Sigmoid colon (tissue), 7 donors: ENCODE measurements around the gene BTBD9. TPM values are rescaled to one million over a fixed set of nuclear protein-coding genes. Genes with fewer than 3 reads are reported as not detected.

ENCODE experiments used
- DNase-seq: peaks from one replicate; pipeline ENCODE4 v3.0.0-alpha.2; 2019
- H3K27ac ChIP-seq, 4 donors: fragments of 200-600 bp; sonication (generic); one replicate each; pipeline ENCODE4 v1.5.1; 2016 to 2019; ENCODE audit warnings: mild to moderate bottlenecking in 1 of 4
- H3K27me3 ChIP-seq, 3 donors: fragments of 200-600 bp; sonication (generic); one replicate each; pipeline ENCODE4 v1.5.1; 2019; ENCODE audit warnings: mild to moderate bottlenecking in 1 of 3
- H3K36me3 ChIP-seq, 4 donors: fragments of 200-600 bp; sonication (generic); one replicate each; pipeline ENCODE4 v1.5.1; 2016 to 2019
- H3K4me1 ChIP-seq, 4 donors: fragments of 200-600 bp; sonication (generic); one replicate each; pipeline ENCODE4 v1.5.1; 2017 to 2019
- H3K4me3 ChIP-seq, 4 donors: fragments of 200-600 bp; sonication (generic); one replicate each; pipeline ENCODE4 v1.5.1; 2017 to 2019; ENCODE audit warnings: mild to moderate bottlenecking in 2 of 4, moderate library complexity in 1 of 4
- H3K9me3 ChIP-seq, 4 donors: fragments of 200-600 bp in 3 of 4; sonication (generic) in 3 of 4; one replicate each; pipeline versions ENCODE4 v1.5.1 to v1.6.1; 2013 to 2019
- CTCF ChIP-seq, 4 experiments: fragments of 450-650 bp in 3 of 4; fragments of 200-600 bp in 1 of 4; IDR thresholded peaks; one replicate each; pipeline ENCODE4 v1.5.1; 2016 to 2019; ENCODE audit warnings: antibody characterized with exemption in 4 of 4, mild to moderate bottlenecking in 3 of 4, moderate library complexity in 2 of 4
- EP300 ChIP-seq, 4 donors: sonication (generic); formaldehyde crosslinking; IDR thresholded peaks; one replicate each; pipeline ENCODE4 v1.6.1; 2017; ENCODE audit warnings: antibody characterized with exemption in 4 of 4
- POLR2A ChIP-seq, 2 donors: fragments of 450-650 bp; IDR thresholded peaks; one replicate each; pipeline ENCODE4 v1.6.1; 2016; ENCODE audit warnings: antibody characterized with exemption in 2 of 2, mild to moderate bottlenecking in 2 of 2, moderate library complexity in 2 of 2
- POLR2AphosphoS5 ChIP-seq, 4 donors: sonication (generic); formaldehyde crosslinking; IDR thresholded peaks; one replicate each; pipeline ENCODE4 v1.6.1; 2017; ENCODE audit warnings: antibody characterized with exemption in 4 of 4
- WGBS, 2 donors: extraction: QIAGEN DNeasy Blood & Tissue Kit; methylation state at CpG; one replicate each; pipeline ENCODE4 v1.1.7; 2013; 5-methylcytosine and 5-hydroxymethylcytosine counted together
- intact Hi-C: fragments of 100-400 bp; cut with DNase I; formaldehyde crosslinking; loops from one replicate; pipeline ENCODE4 v1.15.1; 2023
- polyA plus RNA-seq, 3 donors: library from polyadenylated mRNA; stranded (reverse); fragments of 200-250 nt; gene quantifications; one replicate each; pipeline ENCODE4 v1.2.3, GENCODE V29; 2013
- total RNA-seq, 4 donors: library from RNA; depleted of rRNA; stranded (reverse); fragments of >200 nt; gene quantifications; one replicate each; pipeline ENCODE4 v1.1.0, GENCODE V29; 2016
- donor health status: healthy with polysubstance abuse.
- donor health status: Bipolar disorder and iron deficiency.
- donor health status: healthy.

The BTBD9 gene
- total and polyA plus RNA-seq, 7 donors, result 3.6 to 20.8 (median 10.5) TPM

GRCh38 chr6:38153798-38154345 is 485.9 kb downstream of the BTBD9 start:
- intact Hi-C loops, result no loop called here
- H3K27ac ChIP-seq, result no peak overlapping the region
- H3K9me3 ChIP-seq, result no peaks in the 10 kb centered on the region
- TF ChIP-seq EP300 (IDR thresholded peaks at IDR 0.05), result no peak
- no peak for TF ChIP-seq POLR2A (IDR thresholded peaks at IDR 0.05)
- TF ChIP-seq CTCF (IDR thresholded peaks at IDR 0.05), result no peak
- no peak for TF ChIP-seq POLR2AphosphoS5 (IDR thresholded peaks at IDR 0.05)
- H3K27me3 ChIP-seq, result no peaks in the 10 kb centered on the region
- peaks cover 0 to 11% (median 0%) of the 10 kb centered on the region in 4 donors for H3K36me3 ChIP-seq
- no peak for DNase-seq
- peaks cover 0 to 9% (median 0%) of the 10 kb centered on the region in 4 donors for H3K4me1 ChIP-seq
- H3K4me3 ChIP-seq, result no peak overlapping the region
- WGBS, 2 donors, result 84 to 95% methylated on average over 16 of the region's 16 CpGs

GRCh38 chr6:38153076-38153797 is 486.5 kb downstream of the BTBD9 start:
- Histone ChIP-seq H3K27ac (no peak overlapping the region), H3K9me3 (no peaks in the 10 kb centered on the region), H3K27me3 (no peaks in the 10 kb centered on the region), H3K4me1 (peaks cover 0 to 9% (median 0%) of the 10 kb centered on the region in 4 donors), H3K36me3 (peaks cover 0 to 11% (median 0%) of the 10 kb centered on the region in 4 donors), H3K4me3 (no peak overlapping the region)
- no peak for TF ChIP-seq POLR2AphosphoS5 (IDR thresholded peaks at IDR 0.05)
- no peak for TF ChIP-seq EP300 (IDR thresholded peaks at IDR 0.05)
- no peak for TF ChIP-seq POLR2A (IDR thresholded peaks at IDR 0.05)
- no peak for TF ChIP-seq CTCF (IDR thresholded peaks at IDR 0.05)
- no peak for DNase-seq
- WGBS, 2 donors, result 86 to 90% methylated on average over 23 of the region's 23 CpGs
- intact Hi-C loops, result no loop called here

- Histone ChIP-seq H3K4me3 (no peak overlapping the region), H3K9me3 (no peaks in the 10 kb centered on the region), H3K36me3 (peaks cover 0 to 11% (median 0%) of the 10 kb centered on the region in 4 donors), H3K27ac (no peak overlapping the region), H3K27me3 (no peaks in the 10 kb centered on the region), H3K4me1 (peaks cover 0 to 9% (median 0%) of the 10 kb centered on the region in 4 donors)
- no peak for DNase-seq
- intact Hi-C loops, result no loop called here
- TF ChIP-seq POLR2AphosphoS5 (IDR thresholded peaks at IDR 0.05) (no peak), EP300 (IDR thresholded peaks at IDR 0.05) (no peak), CTCF (IDR thresholded peaks at IDR 0.05) (no peak), POLR2A (IDR thresholded peaks at IDR 0.05) (no peak)
- 92 to 94% methylated on average over 8 of the region's 8 CpGs for WGBS, 2 donors
These were observed 487.1 kb downstream of the BTBD9 start for GRCh38 chr6:38152620-38153019.

- intact Hi-C loops, result no loop called here
- TF ChIP-seq CTCF (IDR thresholded peaks at IDR 0.05) (no peak), POLR2AphosphoS5 (IDR thresholded peaks at IDR 0.05) (no peak), POLR2A (IDR thresholded peaks at IDR 0.05) (no peak), EP300 (IDR thresholded peaks at IDR 0.05) (no peak)
- Histone ChIP-seq H3K4me3 (no peak overlapping the region), H3K36me3 (peaks cover 0 to 11% (median 0%) of the 10 kb centered on the region in 4 donors), H3K4me1 (peaks cover 0 to 9% (median 0%) of the 10 kb centered on the region in 4 donors), H3K27me3 (no peaks in the 10 kb centered on the region), H3K9me3 (no peaks in the 10 kb centered on the region), H3K27ac (no peak overlapping the region)
- WGBS, 2 donors, result 96 to 97% methylated on average over 22 of the region's 22 CpGs
- no peak for DNase-seq
These were observed 487.9 kb downstream of the BTBD9 start for GRCh38 chr6:38151580-38152500.
